ENCODE measurements around the gene IGFBP6.
"Not testable (repeated sequence)": the region's sequence is repeated elsewhere in the genome, so short reads cannot be mapped to it uniquely, and the experiment has no call there.

The IGFBP6 gene

GRCh38 chr12:53098354-53098981 is 1.0 kb downstream of the IGFBP6 start:
- no peak for DNase-seq

GRCh38 chr12:53099071-53099882 is 1.8 kb downstream of the IGFBP6 start:
- peak; percentile 32 for DNase-seq

- no peak for DNase-seq
Measured at GRCh38 chr12:53100466-53101151, 3.1 kb downstream of the IGFBP6 start.

GRCh38 chr12:53101266-53101665 is 3.8 kb downstream of the IGFBP6 start:
- no peak for DNase-seq

- DNase-seq = no peak
Measured at GRCh38 chr12:53101931-53102781, 4.7 kb downstream of the IGFBP6 start.

GRCh38 chr12:53102883-53103807 is 5.7 kb downstream of the IGFBP6 start, which contains the start of gene SOAT2:
TSS of gene SOAT2 (plus strand) at chr12:53103486. CDS start at chr12:53103578, 92 bp downstream.
- no peak for DNase-seq

- no peak for DNase-seq
Measured at GRCh38 chr12:53103860-53104305, 6.4 kb downstream of the IGFBP6 start.

GRCh38 chr12:53105256-53105655 is 7.8 kb downstream of the IGFBP6 start:
- no peak for DNase-seq

GRCh38 chr12:53105712-53106439 is 8.4 kb downstream of the IGFBP6 start:
- no peak for DNase-seq

GRCh38 chr12:53107122-53107521 is 9.7 kb downstream of the IGFBP6 start:
- no peak for DNase-seq

- DNase-seq = not testable (repeated sequence)
Measured at GRCh38 chr12:53112431-53112830, 15.0 kb downstream of the IGFBP6 start.

GRCh38 chr12:53113136-53113705 is 15.8 kb downstream of the IGFBP6 start:
- DNase-seq = no peak

GRCh38 chr12:53113951-53114350 is 16.5 kb downstream of the IGFBP6 start:
- no peak for DNase-seq

GRCh38 chr12:53115112-53115890 is 17.8 kb downstream of the IGFBP6 start:
- no peak for DNase-seq

GRCh38 chr12:53115891-53116648 is 18.6 kb downstream of the IGFBP6 start:
- DNase-seq = peak; percentile 2

GRCh38 chr12:53118751-53119300 is 21.4 kb downstream of the IGFBP6 start:
- DNase-seq = no peak

GRCh38 chr12:53120685-53121525 is 23.4 kb downstream of the IGFBP6 start:
- no peak for DNase-seq
